HepG2 (cell line): ENCODE results near the gene ATP1B2. TPM values are rescaled to one million over a fixed set of nuclear protein-coding genes. Genes with fewer than 3 reads are reported as not detected.
A peak's percentile ranks its signal among the peaks of the same experiment; 100 is the strongest.

Experiments
- ADNP ChIP-seq: sonication (generic); formaldehyde crosslinking; IDR thresholded peaks from 2 replicates; pipeline ENCODE4 v1.4.0; 2020; ENCODE audit warnings: missing genetic modification reagents
- ATF5 ChIP-seq: sonication (generic); formaldehyde crosslinking; IDR thresholded peaks from 2 replicates; pipeline ENCODE4 v1.4.0; 2020; ENCODE audit warnings: mild to moderate bottlenecking, low read depth, missing genetic modification reagents
- CERS6 ChIP-seq: sonication (generic); formaldehyde crosslinking; IDR thresholded peaks from 2 replicates; pipeline ENCODE4 v1.5.0; 2020; ENCODE audit warnings: missing genetic modification reagents
- DBP ChIP-seq: sonication (generic); formaldehyde crosslinking; IDR thresholded peaks from 2 replicates; pipeline ENCODE4 v1.4.0; 2020; ENCODE audit warnings: missing genetic modification reagents; ENCODE audit errors: not compliant biosample characterization
- DRAP1 ChIP-seq: IDR thresholded peaks from 2 replicates; pipeline ENCODE4 v1.6.1; 2016; ENCODE audit warnings: missing genetic modification reagents, missing compliant biosample characterization
- FOSL2 ChIP-seq: sonication (generic); formaldehyde crosslinking; IDR thresholded peaks from 2 replicates; pipeline ENCODE4 v1.4.0; 2020; ENCODE audit warnings: missing genetic modification reagents
- HNF4G ChIP-seq, 2 experiments: sonication (generic) in 1 of 2; formaldehyde crosslinking in 1 of 2; IDR thresholded peaks; 2 replicates each; pipeline versions ENCODE4 v1.4.0 to v1.6.1; 2011 to 2020; ENCODE audit warnings: borderline replicate concordance in 2 of 2, low read depth in 2 of 2, mild to moderate bottlenecking in 2 of 2, low read length in 1 of 2, missing genetic modification reagents in 1 of 2, moderate library complexity in 1 of 2
- ISX ChIP-seq: sonication (generic); formaldehyde crosslinking; conservative IDR thresholded peaks from 2 replicates; pipeline ENCODE4 v1.5.0; 2020; ENCODE audit warnings: missing genetic modification reagents
- MIER2 ChIP-seq: IDR thresholded peaks from 2 replicates; pipeline ENCODE4 v1.6.1; 2016; ENCODE audit warnings: missing biosample characterization, missing genetic modification reagents
- NFE2L1 ChIP-seq: sonication (generic); formaldehyde crosslinking; IDR thresholded peaks from 2 replicates; pipeline ENCODE4 v1.4.0; 2020; ENCODE audit warnings: missing genetic modification reagents, mild to moderate bottlenecking, borderline replicate concordance
- NFKB2 ChIP-seq: sonication (generic); formaldehyde crosslinking; IDR thresholded peaks from 2 replicates; pipeline ENCODE4 v1.4.0; 2020; ENCODE audit warnings: missing genetic modification reagents, borderline replicate concordance
- POLR2A ChIP-seq, 2 experiments: IDR thresholded peaks; 2 replicates each; pipeline ENCODE4 v1.6.1; 2011; ENCODE audit warnings: low read depth in 2 of 2, low read length in 2 of 2, mild to moderate bottlenecking in 1 of 2, moderate library complexity in 1 of 2; ENCODE audit not compliant: insufficient read depth in 1 of 2
- SAP130 ChIP-seq: IDR thresholded peaks from 2 replicates; pipeline ENCODE4 v1.6.1; 2016; ENCODE audit warnings: low read depth
- SSRP1 ChIP-seq: IDR thresholded peaks from 2 replicates; pipeline ENCODE4 v1.6.1; 2016; ENCODE audit warnings: control low read depth
- TCF7 ChIP-seq: sonication (generic); IDR thresholded peaks from 2 replicates; pipeline ENCODE4 v1.6.1; 2016; ENCODE audit warnings: antibody characterized with exemption, low read depth
- THAP8 ChIP-seq: sonication (generic); formaldehyde crosslinking; IDR thresholded peaks from 2 replicates; pipeline ENCODE4 v1.5.1; 2020; ENCODE audit warnings: missing genetic modification reagents, mild to moderate bottlenecking, borderline replicate concordance
- XRCC5 ChIP-seq: fragments of 200-400 bp; formaldehyde crosslinking; optimal IDR thresholded peaks from 2 replicates; pipeline ENCODE3; 2017; ENCODE audit warnings: mild to moderate bottlenecking, low read length
- ZBTB20 ChIP-seq: sonication (generic); formaldehyde crosslinking; IDR thresholded peaks from 2 replicates; pipeline ENCODE4 v1.8.1; 2023; ENCODE audit warnings: missing genetic modification reagents, low read depth, mild to moderate bottlenecking, borderline replicate concordance
- ZBTB4 ChIP-seq: sonication (generic); formaldehyde crosslinking; IDR thresholded peaks from 2 replicates; pipeline ENCODE4 v1.4.0; 2020; ENCODE audit warnings: missing genetic modification reagents, mild to moderate bottlenecking, borderline replicate concordance
- ZNF335 ChIP-seq: sonication (generic); formaldehyde crosslinking; IDR thresholded peaks from 2 replicates; pipeline ENCODE4 v1.4.0; 2020; ENCODE audit warnings: missing genetic modification reagents
- ZNF33B ChIP-seq: sonication (generic); formaldehyde crosslinking; IDR thresholded peaks from 2 replicates; pipeline ENCODE4 v1.5.1; 2020; ENCODE audit warnings: mild to moderate bottlenecking, missing genetic modification reagents
- ZNF563 ChIP-seq: sonication (generic); formaldehyde crosslinking; IDR thresholded peaks from 2 replicates; pipeline ENCODE4 v1.8.0; 2022; ENCODE audit warnings: mild to moderate bottlenecking, moderate library complexity, missing genetic modification reagents
- ZNF746 ChIP-seq: sonication (generic); formaldehyde crosslinking; IDR thresholded peaks from 2 replicates; pipeline ENCODE4 v1.8.0; 2022; ENCODE audit warnings: mild to moderate bottlenecking, missing genetic modification reagents
- ZNF766 ChIP-seq: sonication (generic); formaldehyde crosslinking; IDR thresholded peaks from 2 replicates; pipeline ENCODE4 v1.5.0; 2020; ENCODE audit warnings: missing genetic modification reagents, borderline replicate concordance
- polyA plus RNA-seq, 8 experiments: library from polyadenylated mRNA; depleted of rRNA in 3 of 8; stranded (reverse) in 7 of 8; unstranded in 1 of 8; fragments of >200 nt; fragmentation: Illumina TruSeq in 4 of 8; extraction: Trizol in 4 of 8; gene quantifications; 2 replicates each; pipeline versions ENCODE4 v1.2.1 to v1.2.3, GENCODE V29; 2011 to 2016; ENCODE audit warnings: low read depth in 4 of 8, missing spikeins in 1 of 8, mixed read lengths in 1 of 8; ENCODE audit not compliant: insufficient read depth in 1 of 8
- total RNA-seq, 5 experiments: library from RNA; depleted of rRNA; stranded (reverse); fragments of >200 nt; fragmentation: Illumina TruSeq; extraction: Trizol; gene quantifications; 2 replicates each; pipeline ENCODE4 v1.2.3, GENCODE V29; 2016; ENCODE audit warnings: low read depth in 1 of 5

ATP1B2 gene
- total and polyA plus RNA-seq, 2 of the 13 experiments (the other 11 are each of a cell fraction or from before 2014, with no cell fraction given): not detected

- TF ChIP-seq ZBTB4 (no peak), ADNP (no peak), XRCC5 (no peak), HNF4G (IDR thresholded peaks at IDR 0.05; ENCODE audit: borderline replicate concordance, low read depth, low read length) (peak; percentile 86), HNF4G (CRISPR knock-in tag; IDR thresholded peaks at IDR 0.05; ENCODE audit: borderline replicate concordance, low read depth) (peak; percentile 59; the same call in 1 of the 2 replicates), SSRP1 (CRISPR knock-in tag) (no peak), ZNF335 (CRISPR knock-in tag) (no peak), NFKB2 (CRISPR knock-in tag) (no peak; the same call in 1 of the 2 replicates), ZNF33B (CRISPR knock-in tag) (0 out of 2 replicates have a peak, but pooled peaks have one; percentile 28), DRAP1 (CRISPR knock-in tag) (no peak), ZBTB20 (no peak), TCF7 (no peak), ISX (CRISPR knock-in tag) (no peak), NFE2L1 (no peak), POLR2A (IDR thresholded peaks at IDR 0.05; ENCODE audit: insufficient read depth in 1 of 2, low read depth in 2 of 2, low read length in 2 of 2) (peak in 1 of 2 experiments; percentile 39; a peak in 1 of 4 replicates), MIER2 (CRISPR knock-in tag) (no peak), CERS6 (CRISPR knock-in tag) (no peak), ZNF766 (no peak), ZNF563 (no peak), FOSL2 (no peak), ATF5 (no peak), DBP (no peak), ZNF746 (peak; percentile 81; the same call in 1 of the 2 replicates), THAP8 (CRISPR knock-in tag) (no peak), SAP130 (CRISPR knock-in tag) (0 out of 2 replicates have a peak, but pooled peaks have one; percentile 26)
Measured at GRCh38 chr17:7629939-7630571, 20.7 kb upstream of the ATP1B2 start, which contains the start of gene SHBG (continued).
